OCI-LY7 (cell line): ENCODE measurements around the gene GPN1. TPM values are rescaled to one million over a fixed set of nuclear protein-coding genes. Genes with fewer than 3 reads are reported as not detected.
A peak's percentile ranks its signal among the peaks of the same experiment; 100 is the strongest.
"Not testable (repeated sequence)": the region's sequence is repeated elsewhere in the genome, so short reads cannot be mapped to it uniquely, and the experiment has no call there.

ENCODE experiments used
- BruUV-seq: library from RNA; stranded (reverse); fragments of 400-500 nt; replicated peaks from 2 replicates; lab custom pipeline; 2021; lab: Mats Ljungman, UMichigan
- CTCF ChIA-PET: fragments of 300-600 bp; sonication (Branson Sonifier 250); formaldehyde crosslinking; loops from one replicate; lab custom pipeline; 2022; ENCODE audit warnings: antibody characterized with exemption; ENCODE audit not compliant: unreplicated experiment; lab: Charles Lee
- POLR2A ChIA-PET: fragments of 300-600 bp; sonication (Branson Sonifier 250); formaldehyde crosslinking; loops from one replicate; lab custom pipeline; 2022; ENCODE audit warnings: antibody characterized with exemption; lab: Charles Lee
- DNase-seq: peaks from one replicate; pipeline ENCODE4 v3.0.0-alpha.2; 2015; ENCODE audit warnings: low spot score
- H2AFZ ChIP-seq: fragments of 200-600 bp; sonication (generic), shearing (Covaris generic); 2 replicates; pipeline ENCODE4 v1.6.1; 2014; ENCODE audit warnings: mild to moderate bottlenecking, antibody characterized with exemption, low read length, moderate library complexity
- H3K27ac ChIP-seq: fragments of 200-600 bp; sonication (generic); 2 replicates; pipeline ENCODE4 v1.5.1; 2014; ENCODE audit warnings: mixed run types, low read depth, mild to moderate bottlenecking, moderate library complexity, low read length, inconsistent platforms; ENCODE audit not compliant: poor library complexity, severe bottlenecking
- H3K36me3 ChIP-seq: fragments of 200-600 bp; sonication (generic); 2 replicates; pipeline ENCODE4 v1.6.1; 2014; ENCODE audit warnings: mild to moderate bottlenecking, antibody characterized with exemption, low read length, moderate library complexity, mixed read lengths; ENCODE audit not compliant: insufficient read depth
- H3K4me1 ChIP-seq: fragments of 200-600 bp; sonication (generic); 2 replicates; pipeline ENCODE4 v1.5.1; 2014; ENCODE audit warnings: mild to moderate bottlenecking, low read length; ENCODE audit not compliant: insufficient read depth, poor library complexity, severe bottlenecking
- H3K4me2 ChIP-seq: fragments of 200-600 bp; sonication (generic); 2 replicates; pipeline ENCODE4 v1.6.1; 2014; ENCODE audit warnings: mild to moderate bottlenecking, low read length
- H3K4me3 ChIP-seq: fragments of 200-600 bp; sonication (generic); 2 replicates; pipeline ENCODE4 v1.5.1; 2014; ENCODE audit warnings: mild to moderate bottlenecking, low read depth, low read length; ENCODE audit not compliant: poor library complexity, severe bottlenecking
- H3K79me2 ChIP-seq: fragments of 200-600 bp; sonication (generic); 2 replicates; pipeline ENCODE4 v1.6.1; 2016; ENCODE audit warnings: low read depth, mild to moderate bottlenecking, low read length, moderate library complexity, mixed read lengths; ENCODE audit not compliant: insufficient read depth
- H3K9me2 ChIP-seq: fragments of 200-600 bp; sonication (generic); 2 replicates; pipeline ENCODE4 v1.6.1; 2016; ENCODE audit warnings: mild to moderate bottlenecking, low read length, mixed read lengths; ENCODE audit not compliant: insufficient read depth
- H3K9me3 ChIP-seq: fragments of 200-600 bp; sonication (generic); 2 replicates; pipeline ENCODE4 v1.6.1; 2014; ENCODE audit warnings: mild to moderate bottlenecking, mixed run types, low read length, mixed read lengths
- H4K20me1 ChIP-seq: fragments of 200-600 bp; sonication (generic); 2 replicates; pipeline ENCODE4 v1.6.1; 2014; ENCODE audit warnings: mild to moderate bottlenecking, antibody characterized with exemption, low read length, moderate library complexity, mixed read lengths; ENCODE audit not compliant: insufficient read depth
- EZH2phosphoT487 ChIP-seq: fragments of 200-600 bp; sonication (generic); IDR thresholded peaks from 2 replicates; pipeline ENCODE4 v1.6.1; 2018; ENCODE audit warnings: low read depth, borderline replicate concordance, mild to moderate bottlenecking, mixed run types, antibody characterized with exemption, low read length, moderate library complexity, mixed read lengths
- intact Hi-C: fragments of 100-400 bp; cut with micrococcal nuclease; formaldehyde crosslinking; loops from one replicate; pipeline ENCODE4 v1.10.0; 2022; ENCODE audit not compliant: unreplicated experiment
- total RNA-seq, 2 experiments: library from RNA; depleted of rRNA in 1 of 2; stranded (reverse); fragments of >200 nt in 1 of 2; shearing (Covaris generic) in 1 of 2; gene quantifications; 2 replicates each; pipeline ENCODE4 v1.2.3, GENCODE V29; 2014 to 2022
- TF ChIP-seq, protein P1 (sequence below): fragments of 200-600 bp; sonication (generic); conservative IDR thresholded peaks from 2 replicates; pipeline ENCODE4 v1.5.1; 2014; ENCODE audit warnings: mild to moderate bottlenecking, antibody characterized with exemption, low read length, moderate library complexity, mixed read lengths

The GPN1 gene
- total RNA-seq, 2 experiments from 2014 or later, result 31.1 to 36.6 TPM

DNA sequence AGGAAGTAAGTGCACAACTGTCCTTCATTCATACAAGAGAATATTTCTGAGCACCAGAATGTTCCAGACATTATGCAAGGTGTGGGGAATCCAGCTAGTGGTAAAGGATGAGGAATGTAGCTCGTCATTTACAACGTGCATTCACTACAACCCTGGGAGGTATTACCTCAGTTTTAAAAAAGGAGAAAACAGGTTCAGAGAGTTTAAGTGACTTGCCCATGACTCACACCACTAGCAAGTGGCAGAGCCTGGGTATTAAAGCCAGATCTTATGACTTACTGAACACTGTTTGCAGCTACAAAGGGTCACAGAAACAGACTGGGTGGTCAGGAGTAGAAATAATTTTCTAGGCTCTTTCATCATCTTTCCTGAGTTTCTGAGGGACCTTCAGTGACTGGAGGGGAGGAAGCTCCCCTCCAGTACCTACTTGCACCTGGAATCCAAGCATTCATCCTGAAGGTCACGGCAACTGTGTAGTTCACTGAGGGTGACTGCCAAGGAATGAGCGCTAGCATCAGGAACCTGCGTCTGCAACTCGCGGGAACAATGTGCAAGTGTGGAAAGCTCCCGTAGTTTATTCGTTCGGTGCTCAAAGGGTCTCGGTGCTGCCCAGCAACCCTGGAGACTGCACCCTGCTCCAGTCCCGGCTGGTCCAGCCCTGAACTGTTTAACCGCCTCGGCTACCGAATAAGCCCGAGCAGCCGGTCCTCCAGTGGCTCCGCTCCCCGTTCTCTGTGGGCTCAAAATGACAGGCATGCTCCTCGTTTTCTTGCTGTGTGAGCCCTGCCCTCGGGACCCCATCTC, 685 bp upstream of the GPN1 start:
- no peaks in the 10 kb centered on the region for H4K20me1 ChIP-seq

DNA sequence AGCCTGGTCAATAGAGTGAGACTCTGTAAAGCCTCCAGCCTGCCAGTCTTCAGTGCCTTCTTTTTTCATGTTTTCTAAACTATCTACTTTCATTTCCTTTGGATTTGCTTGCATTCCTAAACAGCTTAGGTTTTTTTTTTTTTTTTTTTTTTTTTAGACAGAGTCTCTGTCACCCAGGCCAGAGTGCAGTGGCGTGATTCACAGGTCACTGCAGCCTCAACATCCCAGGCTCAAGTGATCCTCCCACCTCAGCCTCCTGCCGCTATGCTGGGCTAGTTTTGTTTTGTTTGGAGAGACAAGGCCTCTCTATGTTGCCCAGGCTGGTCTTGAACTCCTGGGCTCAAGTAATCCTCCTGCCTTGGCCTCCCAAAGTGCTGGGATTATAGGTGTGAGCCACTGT, 1.4 kb downstream of the GPN1 start:
- not testable (repeated sequence) for BruUV-seq, DNase-seq, H3K9me2 ChIP-seq

More for the DNA sequence above, 685 bp upstream of the GPN1 start:
- Histone ChIP-seq H3K4me3 (peak overlapping the region; percentile 96), H3K9me3 (no peaks in the 10 kb centered on the region), H3K4me2 (peak overlapping the region; percentile 99), H3K9me2 (no peaks in the 10 kb centered on the region), H3K79me2 (peaks cover 17% of the 10 kb centered on the region; the same call in 1 of the 2 replicates), H3K27ac (peak overlapping the region; percentile 81), H3K36me3 (peaks cover 52% of the 10 kb centered on the region), H3K4me1 (peaks cover 32% of the 10 kb centered on the region), H2AFZ (peak overlapping the region; percentile 95; the same call in 1 of the 2 replicates)
- intact Hi-C loops, result loop anchor here (2.0 to 5.0 kb wide), 3 partner anchors 46 to 221 kb away; partner anchors contain the start of genes NRBP1, PPM1G and ZNF512
- TF ChIP-seq, protein P1, sequence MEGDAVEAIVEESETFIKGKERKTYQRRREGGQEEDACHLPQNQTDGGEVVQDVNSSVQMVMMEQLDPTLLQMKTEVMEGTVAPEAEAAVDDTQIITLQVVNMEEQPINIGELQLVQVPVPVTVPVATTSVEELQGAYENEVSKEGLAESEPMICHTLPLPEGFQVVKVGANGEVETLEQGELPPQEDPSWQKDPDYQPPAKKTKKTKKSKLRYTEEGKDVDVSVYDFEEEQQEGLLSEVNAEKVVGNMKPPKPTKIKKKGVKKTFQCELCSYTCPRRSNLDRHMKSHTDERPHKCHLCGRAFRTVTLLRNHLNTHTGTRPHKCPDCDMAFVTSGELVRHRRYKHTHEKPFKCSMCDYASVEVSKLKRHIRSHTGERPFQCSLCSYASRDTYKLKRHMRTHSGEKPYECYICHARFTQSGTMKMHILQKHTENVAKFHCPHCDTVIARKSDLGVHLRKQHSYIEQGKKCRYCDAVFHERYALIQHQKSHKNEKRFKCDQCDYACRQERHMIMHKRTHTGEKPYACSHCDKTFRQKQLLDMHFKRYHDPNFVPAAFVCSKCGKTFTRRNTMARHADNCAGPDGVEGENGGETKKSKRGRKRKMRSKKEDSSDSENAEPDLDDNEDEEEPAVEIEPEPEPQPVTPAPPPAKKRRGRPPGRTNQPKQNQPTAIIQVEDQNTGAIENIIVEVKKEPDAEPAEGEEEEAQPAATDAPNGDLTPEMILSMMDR, result no peak
- TF ChIP-seq EZH2phosphoT487, result no peak
- peak; percentile 25 for DNase-seq
- CTCF ChIA-PET, result no interaction called here
- POLR2A ChIA-PET, result interaction anchor here (0.6 to 1.7 kb wide), 7 partner anchors 14 to 519 kb away, joined by 3 to 5 read pairs (median 4); partner anchors contain the start of genes GTF3C2, SLC4A1AP, SUPT7L and ZNF512
- BruUV-seq, result TSS peak; percentile 60

DNA sequence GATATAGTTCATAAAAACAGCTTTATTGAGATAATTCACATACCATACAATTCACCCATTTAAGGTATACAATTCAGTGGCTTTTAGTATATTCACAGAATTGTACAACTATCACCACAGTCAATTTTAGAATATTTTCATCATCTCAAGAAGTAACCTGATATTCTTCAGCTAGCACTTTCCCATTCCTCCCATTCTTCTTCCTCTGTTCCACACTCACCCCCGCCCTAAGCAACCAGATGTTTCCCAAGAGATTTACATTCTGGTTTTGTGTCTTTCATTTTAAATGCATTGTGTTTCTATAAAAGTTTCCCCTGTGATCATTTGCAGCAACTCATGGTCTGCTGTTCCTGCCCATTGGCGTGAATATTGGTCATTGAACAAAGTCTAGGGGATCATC, 5.4 kb downstream of the GPN1 start:
- H2AFZ ChIP-seq, result no peak overlapping the region
- peaks cover 7% of the 10 kb centered on the region for H3K4me1 ChIP-seq
- H3K4me3 ChIP-seq, result no peak overlapping the region
- no peak for TF ChIP-seq EZH2phosphoT487
- TF ChIP-seq, protein P1, result no peak
- H3K9me2 ChIP-seq, result no peaks in the 10 kb centered on the region
- no peaks in the 10 kb centered on the region for H4K20me1 ChIP-seq
- ChIA-PET POLR2A (interaction anchor here (0.6 to 1.4 kb wide), 2 partner anchors 12 to 147 kb away, joined by 3 read pairs; no protein-coding TSS in a partner anchor), CTCF (no interaction called here)
- H3K9me3 ChIP-seq, result no peaks in the 10 kb centered on the region
- peaks cover 82% of the 10 kb centered on the region for H3K36me3 ChIP-seq
- peaks cover 7% of the 10 kb centered on the region; the same call in 1 of the 2 replicates for H3K79me2 ChIP-seq
- intact Hi-C loops, result no loop called here
- H3K4me2 ChIP-seq, result no peak overlapping the region
- DNase-seq, result no peak
- BruUV-seq, result no TSS peak
- H3K27ac ChIP-seq, result no peak overlapping the region

More for the DNA sequence above, 1.4 kb downstream of the GPN1 start:
- H4K20me1 ChIP-seq, H2AFZ ChIP-seq, H3K27ac ChIP-seq, H3K9me3 ChIP-seq, H3K4me3 ChIP-seq, CTCF ChIA-PET, intact Hi-C loops: not testable (repeated sequence)
- POLR2A ChIA-PET, result interaction anchor here (0.6 to 1.4 kb wide), 5 partner anchors 34 to 1258 kb away, joined by 3 to 5 read pairs (median 3); partner anchors contain the start of genes BABAM2 and RBKS
- peaks cover 50% of the 10 kb centered on the region for H3K36me3 ChIP-seq
- H3K4me2 ChIP-seq, result peak overlapping the region; percentile 99; the same call in 1 of the 2 replicates
- peaks cover 32% of the 10 kb centered on the region for H3K4me1 ChIP-seq
- peaks cover 17% of the 10 kb centered on the region; the same call in 1 of the 2 replicates for H3K79me2 ChIP-seq
